ENCODE measurements around the gene OBSCN. TPM values are rescaled to one million over a fixed set of nuclear protein-coding genes. Genes with fewer than 3 reads are reported as not detected.

Gene OBSCN
- total and polyA plus RNA-seq, 2 donors (not counting 3 experiments of a cell fraction or from before 2014, with no cell fraction given) = 1.5 to 2.9 TPM

DNA sequence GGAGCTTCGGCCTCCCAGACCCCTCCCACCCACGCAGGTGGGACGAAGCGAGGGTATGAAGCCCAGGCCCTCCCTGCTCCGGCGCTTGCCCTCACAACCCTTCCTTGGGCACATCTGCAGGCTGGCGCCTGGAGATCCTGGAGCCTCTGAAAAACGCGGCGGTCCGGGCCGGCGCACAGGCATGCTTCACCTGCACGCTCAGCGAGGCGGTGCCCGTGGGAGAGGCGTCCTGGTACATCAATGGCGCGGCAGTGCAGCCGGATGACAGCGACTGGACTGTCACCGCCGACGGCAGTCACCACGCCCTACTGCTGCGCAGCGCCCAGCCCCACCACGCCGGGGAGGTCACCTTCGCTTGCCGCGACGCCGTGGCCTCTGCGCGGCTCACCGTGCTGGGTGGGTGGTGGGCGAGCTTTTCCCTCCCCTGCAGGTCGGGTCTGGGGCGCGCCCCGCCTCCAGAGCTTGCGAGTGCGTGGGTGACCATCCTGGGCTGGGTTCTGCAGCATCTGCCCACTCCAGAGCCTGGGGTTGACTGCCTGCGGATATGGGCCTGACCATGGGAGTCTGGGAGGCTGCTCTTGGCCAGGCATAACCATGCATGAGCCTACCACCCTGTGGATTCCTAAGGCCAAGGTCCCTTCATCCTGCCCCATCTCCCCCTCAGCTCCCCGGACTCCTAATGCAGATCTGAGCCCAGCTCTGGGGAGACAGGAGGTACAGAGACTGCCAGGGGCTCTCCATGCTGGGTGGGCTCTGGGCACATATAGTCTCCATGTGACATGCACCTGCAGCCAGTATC, 108.9 kb downstream of the OBSCN start:
- ChIA-PET CTCF (no interaction called here), POLR2A (no interaction called here)
- no peak overlapping the region for H3K4me2 ChIP-seq (ENCODE audit: insufficient read depth, low read length)
- no peaks in the 10 kb centered on the region for H3K4me1 ChIP-seq (ENCODE audit: control insufficient read depth, extremely low read depth, insufficient read depth, low read length)
- no peaks in the 10 kb centered on the region for H3K9me3 ChIP-seq (replicated peaks; ENCODE audit: control insufficient read depth, insufficient read depth, low read length)
- no peak overlapping the region for H3K9ac ChIP-seq (replicated peaks; ENCODE audit: extremely low read depth, insufficient read depth, low read length)
- no peak overlapping the region for H3K27ac ChIP-seq (ENCODE audit: insufficient read depth, low read depth, low read length)
- no peaks in the 10 kb centered on the region for H3K36me3 ChIP-seq (ENCODE audit: control insufficient read depth in 2 of 2, extremely low read depth in 1 of 2, insufficient read depth in 2 of 2, low read length in 2 of 2)
- H3K27me3 ChIP-seq (ENCODE audit: control insufficient read depth in 2 of 2, insufficient read depth in 2 of 2, low read length in 2 of 2) = no peaks in the 10 kb centered on the region
- intact Hi-C loops (cut with micrococcal nuclease) (no loop called here), dilution Hi-C loops (cut with MboI; ENCODE audit: extremely low pct_ligation_motif_present, low sequenced_read_pairs) (no loop called here)
- FAIRE-seq (no peak), DNase-seq (ENCODE audit: low read depth, low spot score) (no peak)
- no peaks in the 10 kb centered on the region for H4K20me1 ChIP-seq (replicated peaks; ENCODE audit: control insufficient read depth, extremely low read depth, insufficient read depth, low read length)
- TF ChIP-seq, protein P1, sequence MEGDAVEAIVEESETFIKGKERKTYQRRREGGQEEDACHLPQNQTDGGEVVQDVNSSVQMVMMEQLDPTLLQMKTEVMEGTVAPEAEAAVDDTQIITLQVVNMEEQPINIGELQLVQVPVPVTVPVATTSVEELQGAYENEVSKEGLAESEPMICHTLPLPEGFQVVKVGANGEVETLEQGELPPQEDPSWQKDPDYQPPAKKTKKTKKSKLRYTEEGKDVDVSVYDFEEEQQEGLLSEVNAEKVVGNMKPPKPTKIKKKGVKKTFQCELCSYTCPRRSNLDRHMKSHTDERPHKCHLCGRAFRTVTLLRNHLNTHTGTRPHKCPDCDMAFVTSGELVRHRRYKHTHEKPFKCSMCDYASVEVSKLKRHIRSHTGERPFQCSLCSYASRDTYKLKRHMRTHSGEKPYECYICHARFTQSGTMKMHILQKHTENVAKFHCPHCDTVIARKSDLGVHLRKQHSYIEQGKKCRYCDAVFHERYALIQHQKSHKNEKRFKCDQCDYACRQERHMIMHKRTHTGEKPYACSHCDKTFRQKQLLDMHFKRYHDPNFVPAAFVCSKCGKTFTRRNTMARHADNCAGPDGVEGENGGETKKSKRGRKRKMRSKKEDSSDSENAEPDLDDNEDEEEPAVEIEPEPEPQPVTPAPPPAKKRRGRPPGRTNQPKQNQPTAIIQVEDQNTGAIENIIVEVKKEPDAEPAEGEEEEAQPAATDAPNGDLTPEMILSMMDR (IDR thresholded peaks at IDR 0.05; ENCODE audit: extremely low read depth in 1 of 2, insufficient read depth in 1 of 2, low read depth in 1 of 2, low read length in 2 of 2) = no peak
- TF ChIP-seq GATA2 (IDR thresholded peaks at IDR 0.05; ENCODE audit: insufficient read depth, insufficient read length, low read depth, low read length) = no peak
- no peak for TF ChIP-seq POLR2A (IDR thresholded peaks at IDR 0.05; ENCODE audit: low read depth, low read length)
- no peak for TF ChIP-seq JUN (IDR thresholded peaks at IDR 0.05; ENCODE audit: borderline replicate concordance, insufficient read depth, insufficient read length, low read depth)
- no peak for TF ChIP-seq EZH2 (IDR thresholded peaks at IDR 0.05; ENCODE audit: borderline replicate concordance, low read depth, low read length, severe bottlenecking)
- TF ChIP-seq POLR2AphosphoS5 (IDR thresholded peaks at IDR 0.05; ENCODE audit: insufficient read depth, low read depth, low read length) = no peak
- TF ChIP-seq FOS (IDR thresholded peaks at IDR 0.05; ENCODE audit: borderline replicate concordance, insufficient read depth, low read length) = no peak
- no peak overlapping the region for H3K4me3 ChIP-seq (replicated peaks in 1 of 3; ENCODE audit: insufficient read depth in 1 of 3, low read depth in 1 of 3, low read length in 3 of 3)
- H3K9me1 ChIP-seq (replicated peaks; ENCODE audit: control insufficient read depth, extremely low read depth, insufficient read depth, low read length) = no peaks in the 10 kb centered on the region
- no TSS peak for BruUV-seq (replicated peaks)
- H2AFZ ChIP-seq (ENCODE audit: low read depth, low read length) = no peak overlapping the region
- H3K79me2 ChIP-seq (ENCODE audit: control insufficient read depth, insufficient read depth, low read length) = no peaks in the 10 kb centered on the region
